ENCODE results near the gene HS1BP3.

- TF ChIP-seq CTCF (conservative IDR thresholded peaks at IDR 0.05 in 1 of 2, IDR thresholded peaks at IDR 0.05 in 1 of 2; ENCODE audit: extremely low read depth in 1 of 2, insufficient read depth in 1 of 2, low read depth in 1 of 2, low read length in 2 of 2) (no peak), EZH2 (IDR thresholded peaks at IDR 0.05; ENCODE audit: borderline replicate concordance, low read length) (no peak)
Observed at GRCh38 chr2:20630967-20631366, 19.9 kb downstream of the HS1BP3 start.
